ENCODE results near the gene GJA10.

GRCh38 chr6:89927264-89927663, 33.0 kb downstream of the GJA10 start:
- TF ChIP-seq CTCF (IDR thresholded peaks at IDR 0.05; ENCODE audit: insufficient read depth, low read length) (no peak), POLR2AphosphoS5 (IDR thresholded peaks at IDR 0.05; ENCODE audit: low read depth) (no peak), REST (IDR thresholded peaks at IDR 0.05; ENCODE audit: insufficient replicate concordance, low read depth) (no peak), SPI1 (IDR thresholded peaks at IDR 0.05; ENCODE audit: borderline replicate concordance, low read depth) (no peak)

Data from HL-60 (cell line).